ENCODE results near the gene SH3TC2.
A peak's percentile ranks its signal among the peaks of the same experiment; 100 is the strongest.

SH3TC2 gene

DNA sequence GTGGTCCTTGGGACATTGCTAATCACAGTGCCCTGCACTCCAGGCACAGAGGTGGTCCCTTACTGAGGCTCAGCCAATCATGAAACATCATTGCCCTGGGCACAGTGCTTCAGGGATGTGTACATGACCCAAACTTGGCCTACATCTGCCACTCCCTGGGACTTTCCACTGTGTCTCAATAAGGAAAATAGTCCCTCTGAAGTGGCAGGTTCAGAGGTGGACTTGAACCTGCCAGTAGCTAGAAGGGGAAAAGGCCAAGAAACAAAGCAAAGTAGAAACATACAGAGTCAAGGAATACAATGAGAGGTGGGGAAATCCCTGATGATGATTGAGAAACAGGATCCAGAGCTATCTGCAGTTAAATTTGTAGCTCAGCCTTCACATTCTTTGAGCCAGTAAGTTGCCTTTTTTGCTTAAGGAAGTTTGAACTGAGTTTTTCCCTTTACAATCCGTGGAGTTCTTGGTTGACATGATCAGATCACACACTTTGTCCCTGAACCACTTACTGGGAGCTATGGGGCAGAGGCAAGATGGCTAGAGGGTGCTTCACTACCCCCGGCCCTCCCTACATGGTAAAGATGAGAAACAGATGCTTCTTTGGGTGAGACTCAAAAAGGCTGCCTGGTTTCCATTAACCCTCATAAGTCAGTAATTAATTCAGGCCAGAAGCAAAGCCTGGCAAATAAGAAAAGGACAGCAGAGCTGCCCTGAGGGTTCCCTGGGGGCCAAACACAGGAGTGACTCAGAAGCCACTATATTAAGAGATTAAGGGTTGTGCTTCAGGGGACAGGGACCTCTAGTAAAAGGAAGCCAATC is 57.6 kb downstream of the SH3TC2 start:
- peaks cover 10% of the 10 kb centered on the region for H3K27me3 Mint-ChIP-seq
- H3K9me3 Mint-ChIP-seq, result no peaks in the 10 kb centered on the region
- no peak overlapping the region for H3K27ac Mint-ChIP-seq
- H3K36me3 Mint-ChIP-seq (ENCODE audit: low read depth), result no peaks in the 10 kb centered on the region
- H3K4me1 Mint-ChIP-seq (ENCODE audit: low read depth), result no peaks in the 10 kb centered on the region
- H3K4me3 Mint-ChIP-seq, result no peak overlapping the region

DNA sequence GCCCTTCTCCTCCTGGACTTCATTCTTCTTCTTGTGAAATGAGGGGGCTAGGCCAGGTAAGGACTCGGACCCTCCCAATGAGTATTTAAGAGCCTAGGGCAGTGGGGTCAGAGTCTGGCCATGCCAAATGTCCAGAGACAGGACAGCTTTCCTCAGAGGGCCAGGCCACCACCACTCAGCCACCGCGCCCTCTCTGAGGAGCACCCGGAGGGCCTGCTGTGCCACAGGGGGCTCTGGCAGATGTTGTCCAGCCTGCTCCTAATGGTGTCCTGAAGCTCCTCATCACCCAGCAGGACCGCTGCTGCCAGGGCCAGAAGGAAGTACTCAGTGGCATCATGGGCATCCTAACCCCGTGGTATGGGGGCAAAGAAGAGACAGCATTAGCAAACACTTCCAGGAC is 58.3 kb downstream of the SH3TC2 start:
- Mint-ChIP-seq H3K36me3 (ENCODE audit: low read depth) (no peaks in the 10 kb centered on the region), H3K27ac (no peak overlapping the region), H3K4me1 (ENCODE audit: low read depth) (no peaks in the 10 kb centered on the region), H3K4me3 (no peak overlapping the region), H3K9me3 (no peaks in the 10 kb centered on the region), H3K27me3 (peaks cover 16% of the 10 kb centered on the region)

DNA sequence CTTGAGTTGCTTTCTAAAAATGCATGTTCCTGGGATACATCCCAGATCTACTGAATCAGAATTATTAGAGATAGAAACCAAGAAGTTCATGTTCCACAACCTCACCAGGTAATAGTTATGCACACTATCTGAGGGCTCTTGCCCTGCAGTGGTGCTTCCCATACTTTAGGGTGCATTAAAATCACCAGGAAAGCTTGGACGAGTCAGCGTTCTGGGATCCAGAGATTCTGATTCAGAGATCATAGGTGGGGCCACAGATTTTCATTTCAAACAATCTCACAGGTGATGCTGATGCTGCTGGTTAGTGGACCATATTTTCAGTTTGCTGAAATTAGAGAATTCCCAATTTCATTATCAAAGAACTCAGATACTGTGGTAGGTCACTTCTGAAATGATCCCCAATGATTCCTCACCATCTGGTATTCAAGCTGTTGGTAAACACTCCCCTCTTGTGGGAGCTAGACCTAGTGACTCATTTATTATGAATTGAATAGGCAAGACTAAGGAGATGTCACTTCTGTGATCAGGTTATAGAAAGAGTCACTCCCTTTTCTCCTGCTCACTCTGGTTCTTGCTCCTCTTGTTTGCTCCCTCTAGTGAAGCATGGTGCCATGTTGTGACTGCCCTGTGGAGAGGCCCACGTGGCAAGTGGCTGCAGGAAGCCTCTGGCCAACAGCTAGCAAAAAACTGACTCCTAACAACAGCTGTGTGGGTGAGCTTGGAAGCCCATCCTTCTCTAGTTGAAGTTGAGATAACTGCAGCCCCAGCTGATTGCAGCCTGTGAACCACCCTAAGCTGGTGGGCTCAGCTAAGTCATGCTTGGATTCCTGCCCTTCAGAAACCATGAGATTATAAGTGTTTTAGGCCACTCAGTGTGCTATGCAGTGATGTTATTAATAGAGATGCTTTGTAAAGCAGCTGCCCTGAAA is 59.8 kb downstream of the SH3TC2 start:
- Mint-ChIP-seq H3K9me3 (no peaks in the 10 kb centered on the region), H3K27ac (no peak overlapping the region), H3K36me3 (ENCODE audit: low read depth) (no peaks in the 10 kb centered on the region), H3K4me1 (ENCODE audit: low read depth) (no peaks in the 10 kb centered on the region), H3K4me3 (no peak overlapping the region), H3K27me3 (peaks cover 23% of the 10 kb centered on the region)

DNA sequence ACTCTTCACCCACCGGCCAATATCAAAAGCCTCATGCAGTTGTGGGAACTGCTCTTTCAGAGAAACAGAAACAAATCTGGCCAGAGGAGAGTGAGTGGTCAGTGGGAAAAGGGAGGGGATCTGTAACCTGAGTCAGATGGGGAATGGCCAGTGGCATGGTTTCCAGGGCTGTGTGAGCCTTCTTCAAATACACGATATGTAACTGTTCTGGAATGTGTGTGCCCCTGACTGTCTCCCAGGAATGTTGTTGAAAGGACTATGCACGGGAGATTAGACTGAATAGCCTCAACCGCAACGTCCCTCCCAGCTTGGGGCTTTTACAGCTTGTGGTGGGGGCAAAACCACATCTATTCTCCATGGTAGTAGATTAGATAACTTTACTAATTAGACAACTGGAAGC is 60.8 kb downstream of the SH3TC2 start:
- Mint-ChIP-seq H3K4me3 (no peak overlapping the region), H3K27me3 (peaks cover 26% of the 10 kb centered on the region), H3K36me3 (ENCODE audit: low read depth) (no peaks in the 10 kb centered on the region), H3K4me1 (ENCODE audit: low read depth) (no peaks in the 10 kb centered on the region), H3K27ac (no peak overlapping the region), H3K9me3 (no peaks in the 10 kb centered on the region)

DNA sequence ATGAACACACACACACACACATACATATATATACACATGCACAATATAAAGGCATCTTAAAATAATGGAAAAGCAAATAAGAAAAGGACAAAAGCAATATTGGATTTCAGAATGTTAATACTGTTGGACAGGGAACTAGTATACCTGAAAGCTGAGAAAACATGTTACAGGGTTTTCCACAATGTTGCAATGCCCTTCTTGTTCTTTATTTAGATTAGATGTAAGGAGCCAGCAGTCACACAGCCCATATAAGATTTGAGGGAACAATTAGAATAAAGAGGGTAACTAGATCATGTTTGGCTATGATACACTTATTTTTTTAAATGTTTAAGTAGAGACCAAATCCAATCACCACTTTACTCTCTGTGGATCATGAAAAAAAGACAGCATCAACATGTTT is 61.7 kb downstream of the SH3TC2 start:
- H3K27ac Mint-ChIP-seq, result no peak overlapping the region
- no peak overlapping the region for H3K4me3 Mint-ChIP-seq
- no peaks in the 10 kb centered on the region for H3K9me3 Mint-ChIP-seq
- H3K27me3 Mint-ChIP-seq, result peaks cover 30% of the 10 kb centered on the region
- no peaks in the 10 kb centered on the region for H3K36me3 Mint-ChIP-seq (ENCODE audit: low read depth)
- no peaks in the 10 kb centered on the region for H3K4me1 Mint-ChIP-seq (ENCODE audit: low read depth)

DNA sequence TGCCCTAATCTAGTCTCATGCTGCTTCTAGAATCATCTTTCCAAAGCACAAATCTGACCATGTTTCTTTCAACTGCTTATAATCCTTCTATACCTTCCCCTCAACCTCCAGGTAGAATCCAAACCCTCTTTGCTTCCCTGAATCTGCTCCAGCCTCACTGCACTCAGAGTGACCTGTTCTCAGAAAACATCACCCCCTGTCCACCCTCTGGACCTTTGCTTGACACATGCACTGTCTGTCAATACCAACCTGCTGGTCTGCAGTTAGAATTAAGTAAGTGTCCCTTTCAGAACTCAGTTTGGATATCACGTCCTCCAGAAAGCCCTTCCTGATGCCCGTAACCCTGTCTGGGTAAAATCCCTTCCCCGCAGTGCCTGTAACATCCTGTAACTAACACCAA is 63.1 kb downstream of the SH3TC2 start:
- H3K27ac Mint-ChIP-seq, result peak overlapping the region; percentile 21
- H3K9me3 Mint-ChIP-seq, result no peaks in the 10 kb centered on the region
- H3K4me3 Mint-ChIP-seq, result no peak overlapping the region
- peaks cover 30% of the 10 kb centered on the region for H3K27me3 Mint-ChIP-seq
- H3K4me1 Mint-ChIP-seq (ENCODE audit: low read depth), result no peaks in the 10 kb centered on the region
- H3K36me3 Mint-ChIP-seq (ENCODE audit: low read depth), result no peaks in the 10 kb centered on the region

- Mint-ChIP-seq H3K4me3 (no peak overlapping the region), H3K9me3 (no peaks in the 10 kb centered on the region)
These were observed 64.6 kb downstream of the SH3TC2 start for GRCh38 chr5:148998174-148998797.

DNA sequence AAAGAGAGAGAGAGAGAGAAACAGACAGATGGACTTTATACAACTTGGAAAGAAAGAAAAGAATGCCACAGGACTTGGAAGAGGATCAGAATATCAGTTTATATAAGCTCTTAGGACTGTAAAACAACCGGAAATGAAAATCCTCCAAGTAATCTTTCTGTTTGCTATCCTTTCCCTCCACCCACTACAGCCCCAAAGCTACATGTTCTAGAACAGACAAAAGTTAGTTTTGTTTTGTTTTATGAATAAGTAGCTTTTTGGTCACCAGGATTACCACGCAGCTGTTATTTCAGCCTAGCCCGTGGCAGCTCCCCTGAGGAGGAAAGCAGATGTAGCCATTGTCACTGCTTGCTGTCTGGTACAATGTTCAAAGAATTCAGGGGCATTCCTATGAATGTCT is 66.6 kb downstream of the SH3TC2 start:
- H3K36me3 Mint-ChIP-seq (ENCODE audit: low read depth), result no peaks in the 10 kb centered on the region
- no peak overlapping the region for H3K4me3 Mint-ChIP-seq
- H3K27me3 Mint-ChIP-seq, result peaks cover 20% of the 10 kb centered on the region
- no peak overlapping the region for H3K27ac Mint-ChIP-seq
- H3K4me1 Mint-ChIP-seq (ENCODE audit: low read depth), result no peaks in the 10 kb centered on the region
- no peaks in the 10 kb centered on the region for H3K9me3 Mint-ChIP-seq

More at GRCh38 chr5:148998174-148998797, 64.6 kb downstream of the SH3TC2 start:
- Mint-ChIP-seq H3K27ac (no peak overlapping the region), H3K4me1 (ENCODE audit: low read depth) (no peaks in the 10 kb centered on the region), H3K27me3 (peaks cover 24% of the 10 kb centered on the region), H3K36me3 (ENCODE audit: low read depth) (no peaks in the 10 kb centered on the region)

DNA sequence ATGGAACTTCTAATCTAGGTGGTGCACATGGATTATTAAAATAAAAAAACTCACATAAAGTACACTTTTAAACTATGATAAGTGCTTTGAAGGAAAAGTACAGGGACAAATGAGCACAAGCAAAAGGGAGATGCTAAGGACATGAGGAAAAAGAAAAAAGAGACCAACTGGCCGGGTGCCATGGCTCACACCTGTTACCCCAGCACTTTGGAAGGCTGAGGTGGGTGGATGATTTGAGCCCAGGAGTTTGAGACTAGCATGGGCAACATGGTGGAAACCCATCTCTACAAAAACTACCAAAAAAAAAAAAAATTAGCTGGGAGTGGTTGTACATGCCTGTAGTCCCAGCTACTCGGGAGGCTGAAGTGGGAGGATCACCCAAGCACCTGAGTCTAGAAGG is 67.1 kb downstream of the SH3TC2 start:
- Mint-ChIP-seq H3K4me1 (ENCODE audit: low read depth) (no peaks in the 10 kb centered on the region), H3K4me3 (no peak overlapping the region), H3K27ac (no peak overlapping the region), H3K27me3 (peaks cover 20% of the 10 kb centered on the region), H3K9me3 (no peaks in the 10 kb centered on the region), H3K36me3 (ENCODE audit: low read depth) (no peaks in the 10 kb centered on the region)

DNA sequence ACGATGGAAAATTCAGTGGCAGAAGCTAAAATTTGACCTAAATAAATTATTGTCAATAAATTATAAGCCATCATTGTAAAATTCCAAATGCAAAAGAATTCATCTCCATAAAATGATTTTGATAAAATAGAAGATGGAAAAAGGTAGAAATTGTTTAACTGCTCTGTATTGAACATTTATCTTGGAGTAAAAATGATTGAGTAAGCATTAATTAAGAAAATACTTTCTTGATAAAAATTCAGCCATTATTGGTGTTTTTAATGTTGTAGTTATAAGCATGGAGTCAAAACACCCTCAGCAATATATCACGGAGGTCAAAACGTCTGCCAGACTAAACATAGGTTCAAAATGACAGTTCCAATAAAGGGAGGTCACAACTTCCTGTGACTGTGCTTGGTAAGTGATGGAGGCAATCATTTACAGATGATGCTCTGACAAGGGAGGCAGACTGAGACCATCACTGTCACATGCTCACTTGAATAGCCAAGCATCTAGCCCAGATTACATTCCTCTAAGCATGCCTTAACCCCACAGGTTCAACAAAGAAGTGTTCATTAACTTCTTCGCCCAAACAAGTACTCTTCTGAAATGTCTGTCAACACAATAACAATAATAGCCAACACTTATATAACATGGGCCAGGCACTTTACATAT is 69.5 kb downstream of the SH3TC2 start:
- peaks cover 11% of the 10 kb centered on the region for H3K27me3 Mint-ChIP-seq
- no peaks in the 10 kb centered on the region for H3K4me1 Mint-ChIP-seq (ENCODE audit: low read depth)
- no peaks in the 10 kb centered on the region for H3K9me3 Mint-ChIP-seq
- H3K4me3 Mint-ChIP-seq, result no peak overlapping the region
- H3K36me3 Mint-ChIP-seq (ENCODE audit: low read depth), result no peaks in the 10 kb centered on the region
- no peak overlapping the region for H3K27ac Mint-ChIP-seq

DNA sequence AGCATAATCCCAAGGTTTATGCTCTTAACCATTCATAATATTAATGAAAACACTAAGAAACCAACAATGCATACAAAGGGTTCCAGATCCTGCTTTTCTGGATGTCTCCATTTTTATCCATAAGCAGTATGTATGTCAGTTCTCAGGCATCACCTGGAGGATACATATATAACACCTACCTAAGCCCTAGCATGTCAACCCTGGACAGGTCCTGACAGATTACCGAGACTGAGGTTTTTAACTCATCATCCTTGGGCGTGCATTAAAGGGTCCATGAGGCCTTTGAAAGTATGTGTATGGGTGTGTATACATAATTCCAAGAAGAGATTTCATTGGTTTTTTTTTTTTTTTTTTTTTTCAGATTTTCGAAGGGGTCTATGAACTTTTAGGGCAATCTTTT is 70.6 kb downstream of the SH3TC2 start:
- no peaks in the 10 kb centered on the region for H3K4me1 Mint-ChIP-seq (ENCODE audit: low read depth)
- H3K27me3 Mint-ChIP-seq, result peaks cover 15% of the 10 kb centered on the region
- no peak overlapping the region for H3K27ac Mint-ChIP-seq
- no peaks in the 10 kb centered on the region for H3K36me3 Mint-ChIP-seq (ENCODE audit: low read depth)
- H3K9me3 Mint-ChIP-seq, result no peaks in the 10 kb centered on the region
- H3K4me3 Mint-ChIP-seq, result no peak overlapping the region

DNA sequence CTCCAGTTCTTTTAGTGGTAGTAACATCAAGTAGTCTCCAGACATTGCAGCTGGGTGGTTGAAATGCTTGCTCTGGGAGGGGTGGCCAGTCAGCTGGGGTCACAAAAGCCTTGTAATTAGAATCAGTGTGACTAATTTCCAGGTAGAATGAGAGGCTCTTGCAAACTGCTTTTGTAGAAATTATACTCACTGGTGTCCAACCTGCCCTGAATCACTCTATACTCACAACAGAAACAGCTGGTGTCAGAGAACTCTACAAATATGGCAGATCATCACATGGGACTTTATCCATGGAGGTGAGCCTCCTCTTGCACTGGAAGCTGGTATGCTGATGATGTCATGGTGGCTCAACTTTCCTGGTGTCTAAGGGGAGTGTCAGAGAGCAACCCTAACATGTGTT is 71.3 kb downstream of the SH3TC2 start:
- Mint-ChIP-seq H3K27ac (no peak overlapping the region), H3K4me3 (no peak overlapping the region)

DNA sequence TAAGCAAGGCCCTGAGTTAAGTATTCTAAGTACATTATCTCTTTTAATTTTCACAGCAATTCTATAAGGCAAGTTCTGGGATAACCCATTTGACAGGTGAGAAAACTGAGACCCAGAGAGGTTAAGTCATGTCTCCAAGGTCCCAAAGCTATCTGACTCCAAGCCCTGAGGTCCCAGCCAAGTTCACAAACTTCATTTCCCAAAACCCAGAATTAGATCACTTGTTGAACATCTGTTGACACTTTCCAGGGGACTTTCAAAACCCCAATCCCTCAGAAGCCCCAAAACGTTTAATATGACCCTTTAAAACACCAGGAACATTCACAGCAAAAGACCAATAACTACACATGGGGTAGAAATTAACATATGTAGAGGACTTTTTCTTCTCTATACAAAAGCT is 72.0 kb downstream of the SH3TC2 start:
- Mint-ChIP-seq H3K9me3 (no peaks in the 10 kb centered on the region), H3K27me3 (peaks cover 16% of the 10 kb centered on the region), H3K27ac (no peak overlapping the region), H3K4me3 (no peak overlapping the region), H3K36me3 (ENCODE audit: low read depth) (no peaks in the 10 kb centered on the region), H3K4me1 (ENCODE audit: low read depth) (no peaks in the 10 kb centered on the region)

More for the DNA sequence above, 71.3 kb downstream of the SH3TC2 start:
- no peaks in the 10 kb centered on the region for H3K9me3 Mint-ChIP-seq
- no peaks in the 10 kb centered on the region for H3K36me3 Mint-ChIP-seq (ENCODE audit: low read depth)
- peaks cover 13% of the 10 kb centered on the region for H3K27me3 Mint-ChIP-seq
- no peaks in the 10 kb centered on the region for H3K4me1 Mint-ChIP-seq (ENCODE audit: low read depth)

GRCh38 chr5:148989567-148989966 is 73.3 kb downstream of the SH3TC2 start:
- peaks cover 20% of the 10 kb centered on the region for H3K27me3 Mint-ChIP-seq
- H3K4me3 Mint-ChIP-seq, result no peak overlapping the region
- H3K4me1 Mint-ChIP-seq (ENCODE audit: low read depth), result no peaks in the 10 kb centered on the region
- H3K9me3 Mint-ChIP-seq, result peaks cover 3% of the 10 kb centered on the region
- no peaks in the 10 kb centered on the region for H3K36me3 Mint-ChIP-seq (ENCODE audit: low read depth)
- no peak overlapping the region for H3K27ac Mint-ChIP-seq

Data from stimulated activated naive CD8-positive, alpha-beta T cell treated with anti-CD3 and anti-CD28 coated beads, Interleukin-15, Interleukin-2, amounts not matched to agents 100 ng/mL and 50 ng/mL, for 24 hours (primary cell).